ENCODE data around the gene SNTG2.

GRCh38 chr2:939936-940601 lies 10.6 kb upstream of the SNTG2 start:
- TF ChIP-seq CTCF (IDR thresholded peaks at IDR 0.05; ENCODE audit: insufficient read depth, low read depth, low read length) (no peak), EZH2 (IDR thresholded peaks at IDR 0.05; ENCODE audit: insufficient read depth, low read length) (no peak)
